ENCODE data around the gene DCTN1. TPM values are rescaled to one million over a fixed set of nuclear protein-coding genes. Genes with fewer than 3 reads are reported as not detected.
A peak's percentile ranks its signal among the peaks of the same experiment; 100 is the strongest.

DCTN1 gene
- total and polyA plus RNA-seq, 8 donors = 121 to 162 (median 151) TPM

GRCh38 chr2:74313497-74313896 lies 66.6 kb downstream of the DCTN1 start:
- Histone ChIP-seq H3K4me3 (no peak overlapping the region), H3K27me3 (no peaks in the 10 kb centered on the region), H3K4me1 (no peaks in the 10 kb centered on the region), H3K9me3 (no peaks in the 10 kb centered on the region), H3K36me3 (no peaks in the 10 kb centered on the region), H3K27ac (no peak overlapping the region)
- DNase-seq (no peak), ATAC-seq (peak; percentile 16)
- intact Hi-C loops (cut with DNase I) = no loop called here
- no peak for TF ChIP-seq CTCF (IDR thresholded peaks at IDR 0.05)

GRCh38 chr2:74312913-74313312 lies 67.2 kb downstream of the DCTN1 start:
- Histone ChIP-seq H3K27me3 (no peaks in the 10 kb centered on the region), H3K27ac (no peak overlapping the region), H3K36me3 (no peaks in the 10 kb centered on the region), H3K4me1 (no peaks in the 10 kb centered on the region), H3K9me3 (no peaks in the 10 kb centered on the region), H3K4me3 (no peak overlapping the region)
- no peak for TF ChIP-seq CTCF (IDR thresholded peaks at IDR 0.05)
- DNase-seq = no peak
- ATAC-seq = no peak
- intact Hi-C loops (cut with DNase I) = no loop called here

Other genes with a start within 250 kb of the DCTN1 start
- gene BOLA3, start 232.4 kb downstream of the DCTN1 start, total RNA-seq = 10 to 100 TPM; 34.7 to 39.6 TPM
- 10 to 100 TPM; 16.5 to 25.5 (median 19.3) TPM for gene BOLA3, start 232.4 kb downstream of the DCTN1 start, polyA plus RNA-seq (ENCODE audit: insufficient read length in 6 of 6)
- gene MOB1A, start 201.4 kb downstream of the DCTN1 start, total RNA-seq = 100 to 1,000 TPM; 120 to 154 TPM
- gene MOB1A, start 201.4 kb downstream of the DCTN1 start, polyA plus RNA-seq (ENCODE audit: insufficient read length in 6 of 6) = 10 to 100 TPM; 78.8 to 94.5 (median 83.9) TPM
- gene MTHFD2, start 181.7 kb downstream of the DCTN1 start, total RNA-seq = 10 to 100 TPM; 44.6 to 81.2 TPM
- gene MTHFD2, start 181.7 kb downstream of the DCTN1 start, polyA plus RNA-seq (ENCODE audit: insufficient read length in 6 of 6) = 10 to 100 TPM; 12.8 to 21.5 (median 15.7) TPM
- gene SLC4A5, start 36.9 kb downstream of the DCTN1 start, total RNA-seq = 1 to 10 TPM; 2.0 to 8.2 TPM
- 10 to 100 TPM in 2 of 6 donors, 1 to 10 TPM in 4; 6.6 to 13.8 (median 8.0) TPM for gene SLC4A5, start 36.9 kb downstream of the DCTN1 start, polyA plus RNA-seq (ENCODE audit: insufficient read length in 6 of 6)
- gene C2orf81, start 41.3 kb upstream of the DCTN1 start, total RNA-seq = 1 to 10 TPM; 2.8 to 3.4 TPM
- gene C2orf81, start 41.3 kb upstream of the DCTN1 start, polyA plus RNA-seq (ENCODE audit: insufficient read length in 6 of 6) = 1 to 10 TPM; 4.4 to 5.7 (median 5.2) TPM
- gene WDR54, start 41.4 kb upstream of the DCTN1 start, total RNA-seq = 10 to 100 TPM in 1 of 2 donors, 1 to 10 TPM in 1; 9.2 to 17.7 TPM
- 10 to 100 TPM; 29.9 to 39.6 (median 36.9) TPM for gene WDR54, start 41.4 kb upstream of the DCTN1 start, polyA plus RNA-seq (ENCODE audit: insufficient read length in 6 of 6)
- gene RTKN, start 61.6 kb upstream of the DCTN1 start, total RNA-seq = 10 to 100 TPM; 29.6 to 37.0 TPM
- 10 to 100 TPM; 42.0 to 59.5 (median 56.3) TPM for gene RTKN, start 61.6 kb upstream of the DCTN1 start, polyA plus RNA-seq (ENCODE audit: insufficient read length in 6 of 6)
- gene INO80B, start 74.8 kb upstream of the DCTN1 start, total RNA-seq = 10 to 100 TPM; 23.8 to 27.1 TPM
- gene INO80B, start 74.8 kb upstream of the DCTN1 start, polyA plus RNA-seq (ENCODE audit: insufficient read length in 6 of 6) = 10 to 100 TPM; 30.7 to 44.5 (median 35.0) TPM
- 10 to 100 TPM; 38.7 to 71.7 TPM for gene WBP1, start 78.1 kb upstream of the DCTN1 start, total RNA-seq
- gene WBP1, start 78.1 kb upstream of the DCTN1 start, polyA plus RNA-seq (ENCODE audit: insufficient read length in 6 of 6) = 100 to 1,000 TPM; 102 to 122 (median 113) TPM
- 10 to 100 TPM; 67.6 to 69.6 TPM for gene MOGS, start 85.1 kb upstream of the DCTN1 start, total RNA-seq
- 10 to 100 TPM; 40.5 to 51.6 (median 44.8) TPM for gene MOGS, start 85.1 kb upstream of the DCTN1 start, polyA plus RNA-seq (ENCODE audit: insufficient read length in 6 of 6)
- gene MRPL53, start 92.4 kb upstream of the DCTN1 start, total RNA-seq = 10 to 100 TPM; 69.5 to 73.6 TPM
- gene MRPL53, start 92.4 kb upstream of the DCTN1 start, polyA plus RNA-seq (ENCODE audit: insufficient read length in 6 of 6) = 10 to 100 TPM; 33.5 to 57.8 (median 47.8) TPM
- 10 to 100 TPM; 12.1 to 17.5 TPM for gene CCDC142, start 102.7 kb upstream of the DCTN1 start, total RNA-seq
- 10 to 100 TPM; 13.7 to 18.6 (median 17.4) TPM for gene CCDC142, start 102.7 kb upstream of the DCTN1 start, polyA plus RNA-seq (ENCODE audit: insufficient read length in 6 of 6)
- gene TTC31, start 102.8 kb upstream of the DCTN1 start, total RNA-seq = 10 to 100 TPM; 22.1 to 27.0 TPM
- gene TTC31, start 102.8 kb upstream of the DCTN1 start, polyA plus RNA-seq (ENCODE audit: insufficient read length in 6 of 6) = 10 to 100 TPM; 31.2 to 38.4 (median 34.2) TPM
- 1 to 10 TPM; 1.6 to 2.2 TPM for gene LBX2, start 119.3 kb upstream of the DCTN1 start, total RNA-seq
- under 1 TPM in 5 of 6 donors, not detected in 1; 0.14 to 0.86 (median 0.35) TPM for gene LBX2, start 119.3 kb upstream of the DCTN1 start, polyA plus RNA-seq (ENCODE audit: insufficient read length in 6 of 6)
- gene PCGF1, start 127.4 kb upstream of the DCTN1 start, total RNA-seq = 10 to 100 TPM; 27.1 to 33.6 TPM
- 10 to 100 TPM; 20.4 to 27.1 (median 23.3) TPM for gene PCGF1, start 127.4 kb upstream of the DCTN1 start, polyA plus RNA-seq (ENCODE audit: insufficient read length in 6 of 6)
- gene TLX2, start 134.1 kb upstream of the DCTN1 start, total RNA-seq = not detected
- under 1 TPM in 2 of 6 donors, not detected in 4; 0.08 TPM for gene TLX2, start 134.1 kb upstream of the DCTN1 start, polyA plus RNA-seq (ENCODE audit: insufficient read length in 6 of 6)
- gene DQX1, start 145.9 kb upstream of the DCTN1 start, total RNA-seq = under 1 TPM; 0.24 to 0.26 TPM
- under 1 TPM; 0.13 to 0.54 (median 0.27) TPM for gene DQX1, start 145.9 kb upstream of the DCTN1 start, polyA plus RNA-seq (ENCODE audit: insufficient read length in 6 of 6)
- gene AUP1, start 149.4 kb upstream of the DCTN1 start, total RNA-seq = 100 to 1,000 TPM; 110 to 132 TPM
- gene AUP1, start 149.4 kb upstream of the DCTN1 start, polyA plus RNA-seq (ENCODE audit: insufficient read length in 6 of 6) = 100 to 1,000 TPM in 2 of 6 donors, 10 to 100 TPM in 4; 82.1 to 106 (median 91.0) TPM
- 10 to 100 TPM; 29.4 to 36.6 TPM for gene HTRA2, start 149.6 kb upstream of the DCTN1 start, total RNA-seq
- 10 to 100 TPM; 31.8 to 36.1 (median 33.9) TPM for gene HTRA2, start 149.6 kb upstream of the DCTN1 start, polyA plus RNA-seq (ENCODE audit: insufficient read length in 6 of 6)
- 10 to 100 TPM; 10.8 to 12.2 TPM for gene LOXL3, start 173.6 kb upstream of the DCTN1 start, total RNA-seq
- gene LOXL3, start 173.6 kb upstream of the DCTN1 start, polyA plus RNA-seq (ENCODE audit: insufficient read length in 6 of 6) = 10 to 100 TPM in 2 of 6 donors, 1 to 10 TPM in 4; 8.4 to 10.7 (median 9.7) TPM
- gene DOK1, start 174.4 kb upstream of the DCTN1 start, total RNA-seq = 10 to 100 TPM; 26.7 to 35.2 TPM
- 10 to 100 TPM in 2 of 6 donors, 1 to 10 TPM in 4; 8.7 to 12.3 (median 9.7) TPM for gene DOK1, start 174.4 kb upstream of the DCTN1 start, polyA plus RNA-seq (ENCODE audit: insufficient read length in 6 of 6)